Body of pancreas (tissue), 4 donors: ENCODE results near the gene NAT9.

Experiments used
- POLR2A ChIP-seq, 3 donors: fragments of 450-650 bp; IDR thresholded peaks; one replicate each; pipeline ENCODE4 v1.6.1; 2016; ENCODE audit warnings: antibody characterized with exemption in 3 of 3, mild to moderate bottlenecking in 2 of 3
- TF ChIP-seq, protein P1 (sequence below), 7 experiments: fragments of 450-650 bp in 4 of 7; fragments of 200-600 bp in 3 of 7; sonication (generic) in 3 of 7; IDR thresholded peaks; one replicate each; pipeline ENCODE4 v1.5.1; 2016 to 2019; ENCODE audit warnings: antibody characterized with exemption in 7 of 7

DNA sequence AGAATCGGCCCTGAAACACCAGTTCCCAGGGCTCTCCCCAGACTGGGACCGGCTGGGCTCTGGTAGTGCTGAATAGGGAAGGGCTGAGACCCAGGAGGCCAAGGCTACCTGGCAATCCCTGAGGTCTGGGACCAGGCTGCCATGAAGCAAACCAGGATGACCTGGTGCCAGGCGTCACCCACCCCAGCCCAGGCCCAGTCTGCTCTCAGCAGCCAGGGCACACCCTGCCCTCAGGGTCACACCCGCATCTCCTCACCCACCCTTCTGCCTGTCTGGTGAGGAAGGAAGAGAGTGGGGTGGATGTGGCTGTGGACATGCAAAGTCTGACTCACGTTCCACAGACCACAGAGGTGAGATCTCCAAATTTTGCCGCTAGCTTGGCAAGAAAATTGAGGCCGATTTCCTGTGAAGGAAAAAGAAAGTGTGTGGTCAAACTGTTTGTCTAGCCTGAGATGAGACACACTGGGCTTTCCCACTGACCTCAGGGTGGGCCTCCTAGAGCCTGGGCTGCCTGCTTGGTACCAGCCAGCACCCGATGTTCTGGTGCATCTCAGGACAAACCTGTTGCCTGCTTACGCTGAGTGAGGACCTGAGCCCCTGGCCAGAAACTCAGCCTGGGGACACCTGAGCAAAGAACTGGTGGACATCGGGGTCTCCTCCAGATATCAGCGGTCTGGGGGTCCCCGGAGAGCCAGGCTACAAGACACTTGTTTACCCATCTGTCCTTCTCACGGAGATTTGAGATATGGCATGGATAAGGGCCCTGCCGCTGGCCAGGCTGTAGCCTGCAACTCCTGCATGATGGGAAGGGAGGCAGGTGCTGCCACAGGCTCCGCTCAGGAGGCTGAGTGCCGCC lies 45.4 kb downstream of the NAT9 start:
- TF ChIP-seq, protein P1, sequence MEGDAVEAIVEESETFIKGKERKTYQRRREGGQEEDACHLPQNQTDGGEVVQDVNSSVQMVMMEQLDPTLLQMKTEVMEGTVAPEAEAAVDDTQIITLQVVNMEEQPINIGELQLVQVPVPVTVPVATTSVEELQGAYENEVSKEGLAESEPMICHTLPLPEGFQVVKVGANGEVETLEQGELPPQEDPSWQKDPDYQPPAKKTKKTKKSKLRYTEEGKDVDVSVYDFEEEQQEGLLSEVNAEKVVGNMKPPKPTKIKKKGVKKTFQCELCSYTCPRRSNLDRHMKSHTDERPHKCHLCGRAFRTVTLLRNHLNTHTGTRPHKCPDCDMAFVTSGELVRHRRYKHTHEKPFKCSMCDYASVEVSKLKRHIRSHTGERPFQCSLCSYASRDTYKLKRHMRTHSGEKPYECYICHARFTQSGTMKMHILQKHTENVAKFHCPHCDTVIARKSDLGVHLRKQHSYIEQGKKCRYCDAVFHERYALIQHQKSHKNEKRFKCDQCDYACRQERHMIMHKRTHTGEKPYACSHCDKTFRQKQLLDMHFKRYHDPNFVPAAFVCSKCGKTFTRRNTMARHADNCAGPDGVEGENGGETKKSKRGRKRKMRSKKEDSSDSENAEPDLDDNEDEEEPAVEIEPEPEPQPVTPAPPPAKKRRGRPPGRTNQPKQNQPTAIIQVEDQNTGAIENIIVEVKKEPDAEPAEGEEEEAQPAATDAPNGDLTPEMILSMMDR (IDR thresholded peaks at IDR 0.05) = no peak
- TF ChIP-seq POLR2A (IDR thresholded peaks at IDR 0.05) = no peak
